SU-DHL-6 (cell line): ENCODE measurements around the gene ESAM.

Experiments used
- H2AFZ ChIP-seq: fragments of 200-600 bp; sonication (generic); 2 replicates; pipeline ENCODE4 v1.6.1; 2014; ENCODE audit warnings: low read depth, mild to moderate bottlenecking, moderate library complexity, mixed read lengths, antibody characterized with exemption, low read length; ENCODE audit not compliant: severe bottlenecking
- H3F3A ChIP-seq: fragments of 200-600 bp; shearing (Covaris generic); 2 replicates; pipeline ENCODE4 v1.6.0; 2016; ENCODE audit warnings: antibody characterized with exemption, mild to moderate bottlenecking; ENCODE audit not compliant: insufficient read depth
- H3K27ac ChIP-seq: fragments of 200-600 bp; sonication (generic); 2 replicates; pipeline ENCODE4 v1.5.1; 2016; ENCODE audit warnings: low read depth, mild to moderate bottlenecking, low read length, moderate library complexity, mixed read lengths
- H3K27me3 ChIP-seq: fragments of 200-600 bp; sonication (generic), shearing (Covaris generic); 2 replicates; pipeline ENCODE4 v1.6.0; 2014; ENCODE audit warnings: mild to moderate bottlenecking, low read length
- H3K36me3 ChIP-seq: fragments of 200-600 bp; sonication (generic); 2 replicates; pipeline ENCODE4 v1.6.1; 2014; ENCODE audit warnings: mild to moderate bottlenecking, low read length, mixed read lengths
- H3K4me2 ChIP-seq: fragments of 300-600, 200-600 bp; shearing (Covaris generic), sonication (generic); 2 replicates; pipeline ENCODE4 v1.6.0; 2014; ENCODE audit warnings: low read length, low read depth, mild to moderate bottlenecking; ENCODE audit not compliant: poor library complexity, severe bottlenecking
- H3K4me3 ChIP-seq: fragments of 200-600 bp; sonication (generic); 2 replicates; pipeline ENCODE4 v1.5.1; 2014; ENCODE audit warnings: antibody characterized with exemption, low read length, mild to moderate bottlenecking, mixed read lengths; ENCODE audit not compliant: insufficient read depth, poor library complexity, severe bottlenecking
- H3K79me2 ChIP-seq: fragments of 200-600 bp; sonication (generic); 2 replicates; pipeline ENCODE4 v1.6.1; 2014; ENCODE audit warnings: mild to moderate bottlenecking, low read length, moderate library complexity; ENCODE audit not compliant: insufficient read depth
- H3K9ac ChIP-seq: fragments of 200-600 bp; sonication (generic); 2 replicates; pipeline ENCODE4 v1.7.0; 2014; ENCODE audit warnings: mild to moderate bottlenecking, low read length
- H3K9me2 ChIP-seq: fragments of 200-600 bp; sonication (generic); replicated peaks from 2 replicates; pipeline ENCODE4 v1.6.1; 2014; ENCODE audit warnings: low read length; ENCODE audit not compliant: insufficient read depth
- H3K9me3 ChIP-seq: fragments of 200-600 bp; sonication (generic); 2 replicates; pipeline ENCODE4 v1.6.1; 2014; ENCODE audit warnings: low read length, mixed read lengths; ENCODE audit not compliant: insufficient read depth
- H4K20me1 ChIP-seq: fragments of 200-600 bp; sonication (generic); 2 replicates; pipeline ENCODE4 v1.6.1; 2014; ENCODE audit warnings: low read depth, mild to moderate bottlenecking, antibody characterized with exemption, low read length, moderate library complexity, mixed read lengths
- CTCF ChIP-seq: fragments of 200-600 bp; sonication (generic); IDR thresholded peaks from one replicate; pipeline ENCODE4 v1.5.1; 2017; ENCODE audit warnings: antibody characterized with exemption, mild to moderate bottlenecking, low read length, moderate library complexity; ENCODE audit not compliant: insufficient read depth, poor library complexity, severe bottlenecking
- EZH2phosphoT487 ChIP-seq: fragments of 200-600 bp; sonication (generic), shearing (Covaris generic); conservative IDR thresholded peaks from 2 replicates; pipeline ENCODE4 v1.6.1; 2018; ENCODE audit warnings: mild to moderate bottlenecking, antibody characterized with exemption, low read length, moderate library complexity, mixed read lengths

Gene ESAM

GRCh38 chr11:124722176-124722575 lies 39.9 kb downstream of the ESAM start:
- H3K27ac ChIP-seq: no peak overlapping the region
- H3K27me3 ChIP-seq: no peaks in the 10 kb centered on the region
- H3K4me2 ChIP-seq: no peak overlapping the region
- H3K9me3 ChIP-seq: no peaks in the 10 kb centered on the region
- no peak overlapping the region for H3K9ac ChIP-seq
- no peak for TF ChIP-seq EZH2phosphoT487
- no peak for TF ChIP-seq CTCF
- no peaks in the 10 kb centered on the region for H3F3A ChIP-seq
- no peaks in the 10 kb centered on the region for H3K79me2 ChIP-seq
- no peak overlapping the region for H2AFZ ChIP-seq
- no peak overlapping the region for H3K4me3 ChIP-seq
- no peaks in the 10 kb centered on the region for H3K36me3 ChIP-seq
- no peaks in the 10 kb centered on the region for H4K20me1 ChIP-seq
- no peaks in the 10 kb centered on the region for H3K9me2 ChIP-seq

DNA sequence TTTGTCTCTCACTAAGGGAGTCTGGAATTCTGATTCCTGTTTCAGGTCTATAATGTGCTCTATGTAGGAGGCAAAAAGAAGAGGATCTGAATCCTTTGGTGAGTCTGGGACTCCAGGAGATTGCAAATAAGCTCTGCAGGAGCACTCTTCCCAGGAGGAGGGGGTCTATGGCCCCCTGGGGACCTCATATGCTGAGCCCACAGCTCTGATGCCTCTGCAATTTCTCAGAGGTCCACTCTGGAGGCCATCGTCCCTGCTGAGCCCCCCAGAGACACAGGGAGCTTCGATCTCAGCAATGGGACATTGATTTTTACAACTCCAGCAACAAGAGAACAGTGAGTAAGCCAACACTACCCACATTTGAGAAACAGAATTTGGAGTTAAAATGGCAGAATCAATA lies 42.6 kb downstream of the ESAM start:
- Histone ChIP-seq H3K9me2 (no peaks in the 10 kb centered on the region), H3K27ac (no peak overlapping the region), H3K79me2 (no peaks in the 10 kb centered on the region), H3K4me3 (no peak overlapping the region), H3K9ac (no peak overlapping the region), H2AFZ (no peak overlapping the region), H3K4me2 (no peak overlapping the region), H3K36me3 (no peaks in the 10 kb centered on the region), H4K20me1 (no peaks in the 10 kb centered on the region), H3F3A (no peaks in the 10 kb centered on the region), H3K9me3 (no peaks in the 10 kb centered on the region), H3K27me3 (no peaks in the 10 kb centered on the region)
- TF ChIP-seq CTCF (no peak), EZH2phosphoT487 (no peak)

GRCh38 chr11:124718801-124719200 lies 43.3 kb downstream of the ESAM start:
- Histone ChIP-seq H3K27me3 (no peaks in the 10 kb centered on the region), H3K9me2 (no peaks in the 10 kb centered on the region), H3F3A (no peaks in the 10 kb centered on the region), H3K9me3 (no peaks in the 10 kb centered on the region), H3K27ac (no peak overlapping the region), H3K9ac (no peak overlapping the region), H3K4me3 (no peak overlapping the region), H3K36me3 (no peaks in the 10 kb centered on the region), H4K20me1 (no peaks in the 10 kb centered on the region), H3K79me2 (no peaks in the 10 kb centered on the region), H3K4me2 (no peak overlapping the region), H2AFZ (no peak overlapping the region)
- TF ChIP-seq CTCF: no peak
- TF ChIP-seq EZH2phosphoT487: no peak
